ENCODE results near the gene LCLAT1. TPM values are rescaled to one million over a fixed set of nuclear protein-coding genes. Genes with fewer than 3 reads are reported as not detected.
A peak's percentile ranks its signal among the peaks of the same experiment; 100 is the strongest.

LCLAT1 gene
- total and polyA plus RNA-seq, 12 donors: 1.9 to 23.0 (median 14.6) TPM

DNA sequence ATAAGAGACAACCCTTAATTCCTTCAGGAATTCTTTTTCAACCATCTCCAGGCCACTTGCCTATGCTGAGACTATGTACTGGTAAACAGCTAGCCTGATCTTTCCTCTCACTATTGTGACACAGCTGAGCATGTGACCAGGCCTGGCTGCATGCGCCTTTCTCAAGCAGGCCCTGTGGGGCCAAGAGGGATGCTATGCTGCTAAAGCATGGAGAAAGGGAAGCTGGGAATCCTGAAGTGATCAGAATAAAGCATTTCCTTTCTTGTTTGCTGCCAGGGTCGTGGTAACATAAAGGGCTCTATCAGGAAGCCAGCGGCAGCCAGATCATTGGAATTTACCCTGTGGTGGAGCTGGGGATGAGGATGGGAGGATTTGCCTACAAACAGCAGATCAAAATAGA, 29.8 kb upstream of the LCLAT1 start:
- H3K9me3 ChIP-seq (replicated peaks in 1 of 3): no peaks in the 10 kb centered on the region
- DNase-seq: peak in 2 of 7 donors; percentile 29
- H3K4me3 ChIP-seq: no peak overlapping the region
- no peak for TF ChIP-seq POLR2A (IDR thresholded peaks at IDR 0.05)
- TF ChIP-seq CTCF (IDR thresholded peaks at IDR 0.05): no peak
- no peaks in the 10 kb centered on the region for H3K27me3 ChIP-seq
- intact Hi-C loops (cut with DNase I): no loop called here
- peaks cover 0 to 15% of the 10 kb centered on the region in 2 donors for H3K4me1 ChIP-seq (replicated peaks in 1 of 2)
- H3K36me3 ChIP-seq (replicated peaks in 1 of 2): no peaks in the 10 kb centered on the region
- H3K27ac ChIP-seq: peak overlapping the region in 2 of 5 donors; percentile 17 to 18
- 41 to 62% (median 53%) methylated on average over 3 of the region's 3 CpGs for WGBS, 4 donors

DNA sequence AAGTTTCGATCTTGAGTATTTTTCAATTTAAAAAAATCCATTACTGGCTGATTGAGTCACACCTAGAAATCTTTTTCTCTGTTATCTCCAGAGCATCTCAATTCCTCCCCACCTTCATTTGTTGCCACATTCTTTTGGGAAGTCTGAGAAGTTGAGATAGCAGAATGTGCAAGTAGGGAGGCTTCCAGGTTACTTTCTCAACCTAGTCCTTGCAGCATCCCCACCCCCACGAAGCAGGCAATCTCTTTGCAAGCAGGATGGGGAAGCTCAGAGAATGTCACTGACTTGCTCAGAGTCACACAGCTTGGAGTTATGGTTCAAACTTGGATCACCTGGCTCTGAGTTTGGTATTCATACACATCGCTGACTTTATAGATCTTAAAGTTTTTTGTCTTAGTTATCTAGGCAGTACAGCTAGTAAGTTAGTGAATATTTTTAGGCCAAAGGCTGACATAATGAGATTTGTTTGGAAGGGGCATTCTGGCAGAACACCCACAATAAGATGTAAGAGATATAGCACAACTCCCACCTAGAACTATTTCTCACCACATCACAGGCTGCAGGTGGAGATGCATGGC, 25.9 kb upstream of the LCLAT1 start:
- 70 to 80% (median 76%) methylated on average over 3 of the region's 3 CpGs for WGBS, 4 donors
- TF ChIP-seq CTCF (IDR thresholded peaks at IDR 0.05) (no peak), POLR2A (IDR thresholded peaks at IDR 0.05) (no peak)
- Histone ChIP-seq H3K27ac (peak overlapping the region in 1 of 5 donors; percentile 64), H3K36me3 (replicated peaks in 1 of 2) (no peaks in the 10 kb centered on the region), H3K4me1 (replicated peaks in 1 of 2) (peaks cover 0 to 7% of the 10 kb centered on the region in 2 donors), H3K27me3 (no peaks in the 10 kb centered on the region), H3K9me3 (replicated peaks in 1 of 3) (no peaks in the 10 kb centered on the region), H3K4me3 (no peak overlapping the region)
- no peak for DNase-seq
- intact Hi-C loops (cut with DNase I): no loop called here

DNA sequence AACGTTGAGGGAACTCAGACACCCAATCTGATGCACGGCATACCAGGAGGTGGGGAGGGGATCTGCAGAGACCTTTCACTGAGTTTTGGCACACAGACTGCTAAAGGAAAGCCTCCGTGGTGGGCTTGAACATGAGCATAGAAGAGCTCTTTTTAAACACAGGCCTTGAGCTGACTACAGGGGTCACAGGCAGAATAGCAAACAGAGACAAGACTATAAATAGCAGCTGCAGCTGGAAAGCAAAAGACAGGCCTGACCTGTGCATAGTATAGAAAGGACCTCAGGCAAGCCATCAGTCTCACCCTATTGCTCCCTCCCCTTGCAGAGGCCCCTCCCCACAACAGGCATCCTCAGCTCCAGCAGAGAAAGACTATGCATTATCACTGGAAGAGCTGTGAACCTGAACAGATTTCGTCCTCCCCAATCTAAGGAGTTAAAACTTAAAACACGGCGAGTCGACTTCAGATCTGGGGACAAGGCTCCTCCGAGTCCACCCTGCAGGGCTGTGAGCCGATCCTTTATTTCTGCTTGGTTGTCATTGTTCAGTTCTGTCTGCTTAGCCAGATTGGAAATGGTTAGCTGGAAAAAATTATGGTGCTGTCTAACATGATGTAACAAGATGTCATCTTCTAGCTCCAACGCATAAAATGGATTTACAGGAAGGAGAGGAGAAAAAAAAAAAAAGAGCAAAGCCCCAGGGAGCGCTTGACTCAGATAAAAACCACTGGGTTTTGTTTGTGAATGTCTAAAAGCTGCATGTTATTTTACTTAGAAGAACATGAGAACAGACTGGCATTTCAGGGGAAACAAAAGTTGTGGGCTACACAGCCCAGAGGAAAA, 25.2 kb upstream of the LCLAT1 start:
- TF ChIP-seq POLR2A (IDR thresholded peaks at IDR 0.05) (no peak), CTCF (IDR thresholded peaks at IDR 0.05) (no peak)
- peak overlapping the region in 2 of 5 donors; percentile 64 to 70 for H3K27ac ChIP-seq
- no peak for DNase-seq
- no peaks in the 10 kb centered on the region for H3K27me3 ChIP-seq
- H3K4me3 ChIP-seq: no peak overlapping the region
- intact Hi-C loops (cut with DNase I): no loop called here
- peaks cover 0 to 7% of the 10 kb centered on the region in 2 donors for H3K4me1 ChIP-seq (replicated peaks in 1 of 2)
- no peaks in the 10 kb centered on the region for H3K9me3 ChIP-seq (replicated peaks in 1 of 3)
- WGBS, 4 donors: 49 to 53% (median 50%) methylated on average over 10 to 11 of the region's 11 CpGs
- H3K36me3 ChIP-seq (replicated peaks in 1 of 2): no peaks in the 10 kb centered on the region

GRCh38 chr2:30422444-30423040, 24.5 kb upstream of the LCLAT1 start:
- TF ChIP-seq POLR2A (IDR thresholded peaks at IDR 0.05) (no peak), CTCF (IDR thresholded peaks at IDR 0.05) (no peak)
- H3K9me3 ChIP-seq (replicated peaks in 1 of 3): no peaks in the 10 kb centered on the region
- H3K27me3 ChIP-seq: no peaks in the 10 kb centered on the region
- WGBS, 4 donors: 74 to 81% (median 79%) methylated on average over 8 of the region's 8 CpGs
- H3K4me3 ChIP-seq: no peak overlapping the region
- no peaks in the 10 kb centered on the region for H3K4me1 ChIP-seq (replicated peaks in 1 of 2)
- peak overlapping the region in 2 of 5 donors; percentile 31 to 64 for H3K27ac ChIP-seq
- DNase-seq: no peak
- H3K36me3 ChIP-seq (replicated peaks in 1 of 2): no peaks in the 10 kb centered on the region
- intact Hi-C loops (cut with DNase I): no loop called here

Data from adrenal gland (tissue), 12 donors.